GM12865 (cell line): Measurements from ENCODE around the gene AKIRIN2.
"Not testable (repeated sequence)": the region's sequence is repeated elsewhere in the genome, so short reads cannot be mapped to it uniquely, and the experiment has no call there.

Experiments used
- DNase-seq: peaks from one replicate; pipeline ENCODE4 v3.0.0; 2010; ENCODE audit warnings: low read depth
- H3K4me3 ChIP-seq: 2 replicates; pipeline ENCODE4 v1.5.1; 2011; ENCODE audit warnings: mild to moderate bottlenecking, low read depth, low read length, control low read depth
- TF ChIP-seq, protein P1 (sequence below): IDR thresholded peaks from 2 replicates; pipeline ENCODE4 v1.5.1; 2011; ENCODE audit warnings: low read length, control low read depth, low read depth, inconsistent platforms; ENCODE audit not compliant: insufficient read depth; ENCODE audit errors: missing control alignments

The AKIRIN2 gene

DNA sequence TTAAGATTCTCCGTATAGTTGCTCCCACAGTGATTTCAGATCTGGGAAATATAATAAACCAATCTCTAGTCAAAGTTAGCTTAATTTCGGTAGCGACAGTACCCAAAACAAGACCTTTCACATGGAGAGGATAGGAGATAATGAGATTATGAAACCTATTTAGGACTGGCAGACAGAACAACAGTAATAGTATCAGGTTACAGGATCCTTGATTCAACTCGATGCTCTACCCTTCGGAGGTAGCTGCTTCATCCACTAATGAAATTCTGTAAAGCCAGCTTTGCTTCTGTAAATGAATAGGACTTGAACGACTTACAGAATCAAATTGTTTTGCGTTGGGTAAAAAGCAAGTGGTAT is 534 bp upstream of the AKIRIN2 start:
- DNase-seq, result peak; percentile 76
- TF ChIP-seq, protein P1, sequence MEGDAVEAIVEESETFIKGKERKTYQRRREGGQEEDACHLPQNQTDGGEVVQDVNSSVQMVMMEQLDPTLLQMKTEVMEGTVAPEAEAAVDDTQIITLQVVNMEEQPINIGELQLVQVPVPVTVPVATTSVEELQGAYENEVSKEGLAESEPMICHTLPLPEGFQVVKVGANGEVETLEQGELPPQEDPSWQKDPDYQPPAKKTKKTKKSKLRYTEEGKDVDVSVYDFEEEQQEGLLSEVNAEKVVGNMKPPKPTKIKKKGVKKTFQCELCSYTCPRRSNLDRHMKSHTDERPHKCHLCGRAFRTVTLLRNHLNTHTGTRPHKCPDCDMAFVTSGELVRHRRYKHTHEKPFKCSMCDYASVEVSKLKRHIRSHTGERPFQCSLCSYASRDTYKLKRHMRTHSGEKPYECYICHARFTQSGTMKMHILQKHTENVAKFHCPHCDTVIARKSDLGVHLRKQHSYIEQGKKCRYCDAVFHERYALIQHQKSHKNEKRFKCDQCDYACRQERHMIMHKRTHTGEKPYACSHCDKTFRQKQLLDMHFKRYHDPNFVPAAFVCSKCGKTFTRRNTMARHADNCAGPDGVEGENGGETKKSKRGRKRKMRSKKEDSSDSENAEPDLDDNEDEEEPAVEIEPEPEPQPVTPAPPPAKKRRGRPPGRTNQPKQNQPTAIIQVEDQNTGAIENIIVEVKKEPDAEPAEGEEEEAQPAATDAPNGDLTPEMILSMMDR, result no peak

DNA sequence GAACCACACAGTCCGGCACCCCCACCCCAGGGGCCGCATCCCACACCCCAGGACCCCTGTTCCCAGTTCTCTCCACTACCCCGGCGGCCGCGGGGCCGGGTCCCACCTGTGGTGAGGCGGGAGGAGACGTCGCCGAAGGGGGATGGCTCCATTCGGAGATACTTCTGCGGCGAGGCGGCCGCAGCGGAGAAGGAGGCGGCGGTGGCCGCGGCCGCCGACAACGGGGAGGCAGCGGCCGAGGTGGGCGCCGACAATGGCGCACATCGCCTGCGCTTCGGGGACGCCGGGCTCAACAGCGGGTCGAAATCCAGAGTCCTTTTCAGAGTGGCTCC is 723 bp downstream of the AKIRIN2 start:
- peak overlapping the region; percentile 98 for H3K4me3 ChIP-seq
- no peak for DNase-seq
- TF ChIP-seq, protein P1, result no peak

More for the DNA sequence above, 534 bp upstream of the AKIRIN2 start:
- peak overlapping the region; percentile 72 for H3K4me3 ChIP-seq

GRCh38 chr6:87700397-87701343 is 1.4 kb downstream of the AKIRIN2 start:
- peak; percentile 85 for DNase-seq
- TF ChIP-seq, protein P1, result peak; percentile 16
- peak overlapping the region; percentile 98 for H3K4me3 ChIP-seq

- TF ChIP-seq, protein P1, result no peak
- H3K4me3 ChIP-seq, result peak overlapping the region; percentile 98
- no peak for DNase-seq
Measured at GRCh38 chr6:87699576-87699975, 2.5 kb downstream of the AKIRIN2 start.

DNA sequence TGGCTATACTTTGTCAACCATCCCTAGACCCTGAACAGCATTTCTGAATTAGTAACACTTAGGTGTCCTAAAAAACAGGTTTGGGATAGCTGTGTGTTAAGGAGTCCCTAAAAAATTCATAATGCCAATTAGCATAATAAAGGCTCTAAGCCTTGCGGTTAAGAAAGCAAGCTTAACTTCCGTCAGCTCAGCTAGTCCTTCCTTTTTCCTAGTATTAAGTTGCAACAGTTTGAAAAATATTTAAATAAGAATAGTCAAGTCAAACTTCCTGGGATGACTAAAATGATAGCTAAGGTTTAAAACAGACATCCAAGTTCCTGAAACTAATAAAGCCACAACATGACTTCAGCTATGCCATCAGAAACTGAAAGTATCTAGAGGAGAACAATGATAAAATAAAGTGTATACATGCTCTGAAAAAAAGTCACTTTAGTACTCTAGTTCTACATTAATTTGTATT is 3.5 kb downstream of the AKIRIN2 start:
- peak overlapping the region; percentile 98 for H3K4me3 ChIP-seq
- peak; percentile 55 for DNase-seq
- TF ChIP-seq, protein P1, result no peak

DNA sequence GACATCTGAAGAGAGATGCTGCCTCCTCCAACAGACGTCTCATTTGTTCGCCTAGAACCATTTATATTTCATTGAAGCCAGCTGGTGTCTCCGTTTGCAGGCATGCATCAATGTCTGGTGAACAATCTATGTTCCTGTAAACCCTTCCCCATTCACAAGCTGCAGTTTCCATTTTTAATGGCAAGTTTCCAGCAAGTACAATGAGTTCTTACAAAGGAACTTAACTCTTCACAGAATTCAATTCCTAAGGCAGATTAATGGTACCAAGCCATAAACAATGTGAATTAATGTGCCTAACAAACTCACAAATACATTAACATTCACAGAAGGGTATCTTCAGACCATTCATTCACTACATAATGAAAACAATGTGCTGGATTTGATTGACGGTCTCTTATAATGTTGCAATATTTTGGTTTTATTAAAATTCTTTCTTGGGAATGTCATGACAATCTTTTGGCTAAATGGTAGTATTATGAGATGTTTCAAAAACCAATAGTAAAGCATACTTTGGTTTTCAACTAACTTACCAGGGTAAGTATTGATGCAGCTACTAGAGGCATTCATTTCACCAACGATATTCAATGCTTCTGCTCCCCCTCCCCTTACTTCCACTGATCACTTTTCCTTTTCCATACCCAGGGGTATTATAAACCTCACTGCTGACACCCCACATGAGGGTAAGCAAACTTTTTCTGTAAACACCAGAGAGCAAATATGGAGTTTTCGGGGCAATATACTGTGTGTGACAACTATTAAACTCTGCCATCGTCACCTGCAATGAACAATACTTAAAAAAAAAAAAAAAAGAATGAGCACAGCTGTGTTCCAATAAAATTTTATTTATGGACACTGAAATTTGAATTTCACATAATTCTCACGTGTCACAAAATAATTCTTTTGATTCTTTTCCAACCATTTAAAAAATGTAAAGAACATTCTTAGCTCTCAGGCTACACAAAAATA is 4.2 kb downstream of the AKIRIN2 start:
- DNase-seq, result peak; percentile 42
- H3K4me3 ChIP-seq, result peak overlapping the region; percentile 98

DNA sequence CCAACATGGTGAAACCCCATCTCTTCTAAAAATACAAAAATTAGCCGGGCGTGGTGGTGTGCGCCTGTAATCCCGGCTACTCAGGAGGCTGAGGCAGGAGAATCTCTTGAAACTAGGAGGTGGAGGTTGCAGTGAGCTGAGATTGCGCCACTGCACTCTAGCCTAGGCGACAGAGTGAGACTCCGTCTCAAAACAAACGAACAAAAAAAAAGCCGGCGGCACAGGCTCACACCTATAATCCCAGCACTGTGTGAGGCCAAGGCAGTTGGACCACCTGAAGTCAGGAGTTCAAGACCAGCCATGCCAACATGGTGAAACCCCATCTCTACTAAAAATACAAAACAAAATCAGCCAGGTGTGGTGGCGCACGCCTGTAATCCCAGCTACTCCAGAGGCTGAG is 5.2 kb downstream of the AKIRIN2 start:
- DNase-seq, result not testable (repeated sequence)
- peak overlapping the region; percentile 7; the same call in 1 of the 2 replicates for H3K4me3 ChIP-seq

More for the DNA sequence above, 4.2 kb downstream of the AKIRIN2 start:
- TF ChIP-seq, protein P1, result no peak
